ENCODE measurements around the gene SPTBN1. TPM values are rescaled to one million over a fixed set of nuclear protein-coding genes. Genes with fewer than 3 reads are reported as not detected.

Gene SPTBN1
- total and polyA plus RNA-seq, 9 of the 15 experiments (the other 6 are each of a cell fraction or from before 2014, with no cell fraction given), result 8.9 to 66.8 (median 31.4) TPM

GRCh38 chr2:54568876-54569321, 112.8 kb downstream of the SPTBN1 start (continued):
- TF ChIP-seq, protein P1, sequence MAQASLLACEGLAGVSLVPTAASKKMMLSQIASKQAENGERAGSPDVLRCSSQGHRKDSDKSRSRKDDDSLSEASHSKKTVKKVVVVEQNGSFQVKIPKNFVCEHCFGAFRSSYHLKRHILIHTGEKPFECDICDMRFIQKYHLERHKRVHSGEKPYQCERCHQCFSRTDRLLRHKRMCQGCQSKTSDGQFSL (CRISPR knock-in tag; IDR thresholded peaks at IDR 0.05), result no peak
- TF ChIP-seq, protein P1 (tag; IDR thresholded peaks at IDR 0.05), result no peak
- TF ChIP-seq ZNF347 (CRISPR knock-in tag; IDR thresholded peaks at IDR 0.05; ENCODE audit: low read depth) (no peak), ZNF584 (CRISPR knock-in tag; IDR thresholded peaks at IDR 0.05; ENCODE audit: low read depth) (no peak), MTA2 (IDR thresholded peaks at IDR 0.05; ENCODE audit: low read depth) (no peak), POU5F1 (IDR thresholded peaks at IDR 0.05; ENCODE audit: borderline replicate concordance, low read depth, low read length, partially characterized antibody) (no peak), MLLT1 (IDR thresholded peaks at IDR 0.05) (0 out of 4 replicates have a peak, but pooled peaks of 1 of the 2 experiments have one; percentile 22), MCM3 (IDR thresholded peaks at IDR 0.05) (no peak), ETS1 (conservative IDR thresholded peaks at IDR 0.05; ENCODE audit: control insufficient read depth, low read depth, low read length) (no peak), ZNF436 (CRISPR knock-in tag; IDR thresholded peaks at IDR 0.05) (no peak), ZNF395 (CRISPR knock-in tag; IDR thresholded peaks at IDR 0.05) (no peak), ZNF699 (CRISPR knock-in tag; IDR thresholded peaks at IDR 0.05; ENCODE audit: insufficient replicate concordance) (no peak), BRD4 (IDR thresholded peaks at IDR 0.05) (no peak), MECOM (CRISPR knock-in tag; IDR thresholded peaks at IDR 0.05) (no peak), CSDE1 (IDR thresholded peaks at IDR 0.05) (no peak), PHF21A (IDR thresholded peaks at IDR 0.05; ENCODE audit: borderline replicate concordance, low read depth) (no peak)
- TF ChIP-seq, protein P2, sequence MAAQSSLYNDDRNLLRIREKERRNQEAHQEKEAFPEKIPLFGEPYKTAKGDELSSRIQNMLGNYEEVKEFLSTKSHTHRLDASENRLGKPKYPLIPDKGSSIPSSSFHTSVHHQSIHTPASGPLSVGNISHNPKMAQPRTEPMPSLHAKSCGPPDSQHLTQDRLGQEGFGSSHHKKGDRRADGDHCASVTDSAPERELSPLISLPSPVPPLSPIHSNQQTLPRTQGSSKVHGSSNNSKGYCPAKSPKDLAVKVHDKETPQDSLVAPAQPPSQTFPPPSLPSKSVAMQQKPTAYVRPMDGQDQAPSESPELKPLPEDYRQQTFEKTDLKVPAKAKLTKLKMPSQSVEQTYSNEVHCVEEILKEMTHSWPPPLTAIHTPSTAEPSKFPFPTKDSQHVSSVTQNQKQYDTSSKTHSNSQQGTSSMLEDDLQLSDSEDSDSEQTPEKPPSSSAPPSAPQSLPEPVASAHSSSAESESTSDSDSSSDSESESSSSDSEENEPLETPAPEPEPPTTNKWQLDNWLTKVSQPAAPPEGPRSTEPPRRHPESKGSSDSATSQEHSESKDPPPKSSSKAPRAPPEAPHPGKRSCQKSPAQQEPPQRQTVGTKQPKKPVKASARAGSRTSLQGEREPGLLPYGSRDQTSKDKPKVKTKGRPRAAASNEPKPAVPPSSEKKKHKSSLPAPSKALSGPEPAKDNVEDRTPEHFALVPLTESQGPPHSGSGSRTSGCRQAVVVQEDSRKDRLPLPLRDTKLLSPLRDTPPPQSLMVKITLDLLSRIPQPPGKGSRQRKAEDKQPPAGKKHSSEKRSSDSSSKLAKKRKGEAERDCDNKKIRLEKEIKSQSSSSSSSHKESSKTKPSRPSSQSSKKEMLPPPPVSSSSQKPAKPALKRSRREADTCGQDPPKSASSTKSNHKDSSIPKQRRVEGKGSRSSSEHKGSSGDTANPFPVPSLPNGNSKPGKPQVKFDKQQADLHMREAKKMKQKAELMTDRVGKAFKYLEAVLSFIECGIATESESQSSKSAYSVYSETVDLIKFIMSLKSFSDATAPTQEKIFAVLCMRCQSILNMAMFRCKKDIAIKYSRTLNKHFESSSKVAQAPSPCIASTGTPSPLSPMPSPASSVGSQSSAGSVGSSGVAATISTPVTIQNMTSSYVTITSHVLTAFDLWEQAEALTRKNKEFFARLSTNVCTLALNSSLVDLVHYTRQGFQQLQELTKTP (IDR thresholded peaks at IDR 0.05; ENCODE audit: low read depth in 1 of 2, partially characterized antibody in 2 of 2), result peak in 1 of 2 experiments; percentile 14
- TF ChIP-seq, protein P3, sequence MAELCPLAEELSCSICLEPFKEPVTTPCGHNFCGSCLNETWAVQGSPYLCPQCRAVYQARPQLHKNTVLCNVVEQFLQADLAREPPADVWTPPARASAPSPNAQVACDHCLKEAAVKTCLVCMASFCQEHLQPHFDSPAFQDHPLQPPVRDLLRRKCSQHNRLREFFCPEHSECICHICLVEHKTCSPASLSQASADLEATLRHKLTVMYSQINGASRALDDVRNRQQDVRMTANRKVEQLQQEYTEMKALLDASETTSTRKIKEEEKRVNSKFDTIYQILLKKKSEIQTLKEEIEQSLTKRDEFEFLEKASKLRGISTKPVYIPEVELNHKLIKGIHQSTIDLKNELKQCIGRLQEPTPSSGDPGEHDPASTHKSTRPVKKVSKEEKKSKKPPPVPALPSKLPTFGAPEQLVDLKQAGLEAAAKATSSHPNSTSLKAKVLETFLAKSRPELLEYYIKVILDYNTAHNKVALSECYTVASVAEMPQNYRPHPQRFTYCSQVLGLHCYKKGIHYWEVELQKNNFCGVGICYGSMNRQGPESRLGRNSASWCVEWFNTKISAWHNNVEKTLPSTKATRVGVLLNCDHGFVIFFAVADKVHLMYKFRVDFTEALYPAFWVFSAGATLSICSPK (IDR thresholded peaks at IDR 0.05; ENCODE audit: borderline replicate concordance), result no peak

Measured in K562 (cell line).